HUES64 (cell line): ENCODE data around the gene PDE2A.

Experiments
- H3K27ac ChIP-seq: 2 replicates; pipeline ENCODE4 v1.7.0; 2013; ENCODE audit warnings: low read depth, low read length, inconsistent platforms
- H3K27me3 ChIP-seq: 2 replicates; pipeline ENCODE4 v1.6.1; 2013; ENCODE audit warnings: mild to moderate bottlenecking, low read length; ENCODE audit not compliant: insufficient read depth
- H3K36me3 ChIP-seq: 2 replicates; pipeline ENCODE4 v1.6.1; 2013; ENCODE audit warnings: mild to moderate bottlenecking, low read length; ENCODE audit not compliant: insufficient read depth
- H3K4me1 ChIP-seq: 2 replicates; pipeline ENCODE4 v1.6.1; 2013; ENCODE audit warnings: mild to moderate bottlenecking, low read length, moderate library complexity; ENCODE audit not compliant: insufficient read depth
- H3K4me3 ChIP-seq: 2 replicates; pipeline ENCODE4 v1.5.1; 2013; ENCODE audit warnings: mild to moderate bottlenecking, low read length, moderate library complexity
- H3K9ac ChIP-seq: 2 replicates; pipeline ENCODE4 v1.6.1; 2013; ENCODE audit warnings: mild to moderate bottlenecking, low read depth, low read length
- H3K9me3 ChIP-seq: 2 replicates; pipeline ENCODE4 v1.6.1; 2013; ENCODE audit warnings: low read depth, low read length; ENCODE audit not compliant: insufficient read depth
- WGBS: fragments of 150-250, 120-280 bp; methylation state at CpG from one replicate; pipeline ENCODE4 v1.1.7; 2013; ENCODE audit warnings: missing lambda C conversion rate; 5-methylcytosine and 5-hydroxymethylcytosine counted together

Gene PDE2A

GRCh38 chr11:72606748-72607468, 67.3 kb downstream of the PDE2A start:
- H3K27me3 ChIP-seq, result no peaks in the 10 kb centered on the region
- no peaks in the 10 kb centered on the region for H3K4me1 ChIP-seq
- WGBS, result 83% methylated on average over 10 of the region's 13 CpGs

GRCh38 chr11:72605973-72606747, 68.1 kb downstream of the PDE2A start:
- Histone ChIP-seq H3K27me3 (no peaks in the 10 kb centered on the region), H3K9ac (no peak overlapping the region), H3K27ac (no peak overlapping the region), H3K36me3 (no peaks in the 10 kb centered on the region), H3K4me3 (no peak overlapping the region), H3K4me1 (no peaks in the 10 kb centered on the region), H3K9me3 (no peaks in the 10 kb centered on the region)
- WGBS, result 85% methylated on average over 13 of the region's 13 CpGs

More at GRCh38 chr11:72606748-72607468, 67.3 kb downstream of the PDE2A start:
- H3K9me3 ChIP-seq, result no peaks in the 10 kb centered on the region
- H3K36me3 ChIP-seq, result no peaks in the 10 kb centered on the region
- H3K4me3 ChIP-seq, result no peak overlapping the region
- H3K27ac ChIP-seq, result no peak overlapping the region
- no peak overlapping the region for H3K9ac ChIP-seq

GRCh38 chr11:72604256-72604655, 70.0 kb downstream of the PDE2A start:
- H3K27me3 ChIP-seq, result no peaks in the 10 kb centered on the region
- no peak overlapping the region for H3K27ac ChIP-seq
- no peaks in the 10 kb centered on the region for H3K9me3 ChIP-seq
- no peaks in the 10 kb centered on the region for H3K36me3 ChIP-seq
- no peak overlapping the region for H3K4me3 ChIP-seq
- WGBS, result 88% methylated on average over 1 of the region's 1 CpG
- H3K9ac ChIP-seq, result no peak overlapping the region
- H3K4me1 ChIP-seq, result peaks cover 7% of the 10 kb centered on the region

- Histone ChIP-seq H3K27ac (no peak overlapping the region), H3K27me3 (no peaks in the 10 kb centered on the region), H3K9me3 (no peaks in the 10 kb centered on the region), H3K36me3 (no peaks in the 10 kb centered on the region), H3K9ac (no peak overlapping the region), H3K4me1 (peaks cover 7% of the 10 kb centered on the region), H3K4me3 (no peak overlapping the region)
- WGBS, result 85% methylated on average over 11 of the region's 11 CpGs
Measured at GRCh38 chr11:72602250-72602904, 71.8 kb downstream of the PDE2A start.

GRCh38 chr11:72600557-72600956, 73.7 kb downstream of the PDE2A start:
- no peak overlapping the region for H3K4me3 ChIP-seq
- H3K27ac ChIP-seq, result no peak overlapping the region
- H3K9ac ChIP-seq, result no peak overlapping the region
- no peaks in the 10 kb centered on the region for H3K27me3 ChIP-seq
- H3K9me3 ChIP-seq, result no peaks in the 10 kb centered on the region
- 76% methylated on average over 9 of the region's 9 CpGs for WGBS
- no peaks in the 10 kb centered on the region for H3K36me3 ChIP-seq
- H3K4me1 ChIP-seq, result peaks cover 7% of the 10 kb centered on the region

DNA sequence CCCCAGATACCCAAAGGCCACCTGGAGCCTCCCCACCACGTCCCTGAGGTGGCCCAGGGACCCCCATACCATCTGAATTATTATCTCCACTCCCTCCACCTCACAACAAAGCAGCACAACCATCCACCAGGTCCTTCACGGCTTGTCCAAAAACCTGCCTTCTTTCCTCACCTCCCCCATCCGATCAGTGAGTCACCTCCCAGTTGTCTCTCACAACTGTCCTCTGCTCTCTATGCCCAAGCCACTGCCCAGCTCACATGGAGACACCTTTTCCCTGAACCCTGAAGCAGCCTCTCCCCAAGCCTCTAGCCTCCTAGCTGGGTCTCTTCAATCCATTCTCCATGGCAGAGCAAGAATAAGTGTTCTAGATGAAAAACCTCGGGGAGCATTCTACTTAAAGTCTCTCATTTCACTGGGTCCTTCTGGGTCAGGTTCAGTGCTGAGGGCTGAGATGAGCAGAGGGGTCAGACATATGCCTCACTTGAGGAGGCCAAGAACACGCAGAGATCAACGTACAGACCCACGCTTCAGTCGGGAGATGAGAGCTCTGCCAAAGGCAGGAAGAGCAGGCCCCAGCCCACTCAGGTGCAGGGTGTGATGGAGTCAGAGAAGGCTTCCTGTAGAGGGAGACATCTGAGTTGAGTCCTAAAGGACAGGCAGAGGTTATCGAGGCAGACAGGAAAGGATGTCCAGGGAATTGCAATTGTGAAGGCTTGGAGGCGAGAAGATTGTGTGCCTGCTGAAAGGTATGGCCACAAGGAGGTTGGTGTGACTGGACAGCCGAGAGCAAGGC, 74.7 kb downstream of the PDE2A start:
- Histone ChIP-seq H3K9me3 (no peaks in the 10 kb centered on the region), H3K4me3 (no peak overlapping the region), H3K4me1 (peaks cover 15% of the 10 kb centered on the region), H3K27me3 (no peaks in the 10 kb centered on the region), H3K9ac (no peak overlapping the region), H3K27ac (no peak overlapping the region), H3K36me3 (no peaks in the 10 kb centered on the region)
- 83% methylated on average over 11 of the region's 11 CpGs for WGBS

DNA sequence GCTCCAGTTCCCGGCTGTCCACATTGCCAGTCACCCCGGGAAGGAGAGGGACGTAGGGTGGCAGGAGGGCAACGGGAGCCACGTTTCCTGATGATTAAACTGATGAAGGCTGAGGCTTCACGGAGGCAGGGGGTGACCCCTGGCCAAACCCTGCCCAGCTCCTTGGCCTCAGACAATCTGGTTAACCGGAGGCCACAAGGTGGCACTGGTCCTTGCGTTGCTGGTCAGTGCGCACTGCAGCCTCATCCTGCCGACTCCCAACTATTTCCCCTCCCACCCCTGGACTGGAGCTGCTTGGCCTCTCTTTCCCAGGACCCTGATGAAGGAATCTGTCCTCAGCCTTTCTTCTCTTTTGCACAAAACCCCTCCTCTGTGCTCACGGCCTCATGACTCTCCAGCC, 75.3 kb downstream of the PDE2A start:
- 0 out of 2 replicates have a peak, but pooled peaks cover under 1% of the 10 kb centered on the region for H3K27me3 ChIP-seq
- 51% methylated on average over 11 of the region's 11 CpGs for WGBS
- no peak overlapping the region for H3K9ac ChIP-seq
- H3K4me1 ChIP-seq, result peaks cover 19% of the 10 kb centered on the region
- no peak overlapping the region for H3K27ac ChIP-seq
- no peaks in the 10 kb centered on the region for H3K9me3 ChIP-seq
- H3K4me3 ChIP-seq, result no peak overlapping the region
- no peaks in the 10 kb centered on the region for H3K36me3 ChIP-seq

- Histone ChIP-seq H3K9ac (no peak overlapping the region), H3K27ac (no peak overlapping the region), H3K9me3 (no peaks in the 10 kb centered on the region), H3K4me3 (no peak overlapping the region), H3K27me3 (0 out of 2 replicates have a peak, but pooled peaks cover 4% of the 10 kb centered on the region), H3K36me3 (no peaks in the 10 kb centered on the region), H3K4me1 (peaks cover 19% of the 10 kb centered on the region)
- WGBS, result 79% methylated on average over 6 of the region's 6 CpGs
Measured at GRCh38 chr11:72598466-72598865, 75.8 kb downstream of the PDE2A start.

DNA sequence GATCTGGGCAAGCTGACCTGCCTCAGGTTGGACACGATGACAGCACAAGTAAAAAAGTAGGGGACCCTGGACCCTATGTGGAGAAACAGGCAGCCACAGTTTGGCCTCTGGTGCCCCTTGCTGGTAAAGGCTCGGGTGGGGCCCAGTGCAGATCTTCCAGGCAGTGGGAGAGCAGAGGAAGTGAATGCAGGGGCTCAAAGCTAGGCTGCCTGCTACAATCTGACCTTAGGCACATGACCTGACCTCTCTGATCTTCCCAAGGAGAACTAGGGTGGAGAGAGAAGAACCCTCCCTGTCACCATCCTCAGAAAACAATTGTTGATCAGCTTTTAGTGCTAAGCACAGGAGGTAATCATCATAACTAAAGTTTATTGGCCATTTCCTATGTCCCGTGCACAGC, 76.5 kb downstream of the PDE2A start:
- H3K4me3 ChIP-seq, result no peak overlapping the region
- H3K27me3 ChIP-seq, result peaks cover 11% of the 10 kb centered on the region
- no peaks in the 10 kb centered on the region for H3K9me3 ChIP-seq

GRCh38 chr11:72595292-72595684, 78.9 kb downstream of the PDE2A start:
- no peak overlapping the region for H3K9ac ChIP-seq
- no peak overlapping the region for H3K4me3 ChIP-seq
- H3K27ac ChIP-seq, result no peak overlapping the region
- peaks cover 36% of the 10 kb centered on the region for H3K27me3 ChIP-seq
- H3K9me3 ChIP-seq, result no peaks in the 10 kb centered on the region
- H3K4me1 ChIP-seq, result peaks cover 14% of the 10 kb centered on the region
- no peaks in the 10 kb centered on the region for H3K36me3 ChIP-seq
- WGBS, result 55% methylated on average over 9 of the region's 9 CpGs

More for the DNA sequence above, 76.5 kb downstream of the PDE2A start:
- Histone ChIP-seq H3K36me3 (no peaks in the 10 kb centered on the region), H3K9ac (no peak overlapping the region), H3K4me1 (peaks cover 19% of the 10 kb centered on the region), H3K27ac (no peak overlapping the region)
- WGBS, result 84% methylated on average over 3 of the region's 3 CpGs
